ENCODE measurements around the gene GSKIP.

DNA sequence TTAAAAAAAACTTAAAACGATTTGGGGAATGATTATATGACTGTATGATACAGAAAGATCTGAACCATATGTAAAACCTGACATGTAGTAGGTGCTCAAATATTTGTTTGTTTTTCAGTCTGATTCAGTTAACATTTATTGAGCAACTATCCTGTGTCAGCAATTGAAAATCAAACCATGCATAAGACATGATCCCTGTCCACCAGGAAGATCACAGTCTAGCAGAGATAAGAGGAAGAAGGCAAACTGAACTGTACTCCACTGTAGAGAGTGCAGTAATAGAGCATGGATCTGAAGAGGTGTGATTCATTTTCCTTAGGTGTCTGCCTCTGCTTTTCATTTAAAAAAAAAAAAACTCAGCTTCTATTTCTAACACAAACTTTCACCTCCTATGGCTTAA, 20.7 kb downstream of the GSKIP start:
- no peak for TF ChIP-seq SP1 (IDR thresholded peaks at IDR 0.05)
- TF ChIP-seq FOXA1 (IDR thresholded peaks at IDR 0.05) = no peak
